ENCODE results near the gene UBA6.

GRCh38 chr4:67743194-67743593 is 42.2 kb upstream of the UBA6 start:
- TF ChIP-seq CTCF (IDR thresholded peaks at IDR 0.05; ENCODE audit: insufficient read depth, low read depth, low read length) (no peak), EZH2 (IDR thresholded peaks at IDR 0.05; ENCODE audit: insufficient read depth, low read length) (no peak)

All from astrocyte (in vitro differentiated cells and primary cell).